ENCODE data around the gene CAMSAP1.
"Not testable (repeated sequence)": the region's sequence is repeated elsewhere in the genome, so short reads cannot be mapped to it uniquely, and the experiment has no call there.

CAMSAP1 gene

GRCh38 chr9:135907431-135908092 lies at the start of gene CAMSAP1:
CAMSAP1 (minus strand) TSS chr9:135907546; CDS start chr9:135907159, 387 bp downstream.
- DNase-seq: peak; percentile 81

- no peak for DNase-seq
Measured at GRCh38 chr9:135956802-135957174, 49.4 kb upstream of the CAMSAP1 start.

- no peak for DNase-seq
Measured at GRCh38 chr9:135955934-135956801, 48.8 kb upstream of the CAMSAP1 start.

GRCh38 chr9:135952664-135953206 lies 45.4 kb upstream of the CAMSAP1 start:
- no peak for DNase-seq

GRCh38 chr9:135951889-135952663 lies 44.7 kb upstream of the CAMSAP1 start:
- DNase-seq: no peak

GRCh38 chr9:135951310-135951709 lies 44.0 kb upstream of the CAMSAP1 start:
- not testable (repeated sequence) for DNase-seq

- DNase-seq: not testable (repeated sequence)
Measured at GRCh38 chr9:135950841-135951240, 43.5 kb upstream of the CAMSAP1 start.

GRCh38 chr9:135950135-135950682 lies 42.9 kb upstream of the CAMSAP1 start:
- no peak for DNase-seq

GRCh38 chr9:135949501-135950134 lies 42.3 kb upstream of the CAMSAP1 start:
- no peak for DNase-seq

GRCh38 chr9:135948968-135949367 lies 41.6 kb upstream of the CAMSAP1 start:
- no peak for DNase-seq

GRCh38 chr9:135948446-135948845 lies 41.1 kb upstream of the CAMSAP1 start:
- no peak for DNase-seq

- no peak for DNase-seq
Measured at GRCh38 chr9:135947582-135947981, 40.2 kb upstream of the CAMSAP1 start.

GRCh38 chr9:135947105-135947504 lies 39.8 kb upstream of the CAMSAP1 start:
- not testable (repeated sequence) for DNase-seq

- DNase-seq: no peak
Measured at GRCh38 chr9:135946392-135946994, 39.1 kb upstream of the CAMSAP1 start.

GRCh38 chr9:135945969-135946368 lies 38.6 kb upstream of the CAMSAP1 start:
- no peak for DNase-seq

GRCh38 chr9:135944444-135945252 lies 37.3 kb upstream of the CAMSAP1 start:
- no peak for DNase-seq

- not testable (repeated sequence) for DNase-seq
Measured at GRCh38 chr9:135943604-135944003, 36.3 kb upstream of the CAMSAP1 start.

- no peak for DNase-seq
Measured at GRCh38 chr9:135941288-135941995, 34.1 kb upstream of the CAMSAP1 start.

GRCh38 chr9:135939351-135940265 lies 32.3 kb upstream of the CAMSAP1 start:
- no peak for DNase-seq
